Measurements from ENCODE around the gene TMTC2.
"Not testable (repeated sequence)": the region's sequence is repeated elsewhere in the genome, so short reads cannot be mapped to it uniquely, and the experiment has no call there.

DNA sequence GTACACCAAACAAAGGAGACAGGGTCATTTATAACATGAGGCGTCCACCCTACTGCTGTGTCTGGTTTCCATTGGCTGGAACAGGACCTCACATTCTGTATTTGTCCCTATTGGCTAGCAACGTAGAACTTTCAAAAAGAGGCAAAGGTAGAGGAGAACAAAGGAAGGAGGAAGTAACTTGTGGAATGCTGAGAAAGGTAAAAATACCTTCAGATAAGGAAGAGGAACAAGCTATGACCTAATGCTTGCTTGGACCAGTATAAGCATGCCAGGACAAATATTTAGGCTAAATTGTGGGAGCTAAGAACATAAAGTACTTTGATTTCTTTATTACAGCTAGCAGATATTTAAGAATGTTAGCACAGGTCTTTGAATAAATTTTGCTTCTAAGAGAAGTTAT lies 118.3 kb downstream of the TMTC2 start:
- TF ChIP-seq RAD21 (conservative IDR thresholded peaks at IDR 0.05); MXI1 (conservative IDR thresholded peaks at IDR 0.05; ENCODE audit: poor library complexity, severe bottlenecking); EZH2 (IDR thresholded peaks at IDR 0.05; ENCODE audit: borderline replicate concordance, insufficient read depth, low read length, poor library complexity, severe bottlenecking); TAF1 (IDR thresholded peaks at IDR 0.05; ENCODE audit: low read depth): not testable (repeated sequence)
- TF ChIP-seq, protein P1, sequence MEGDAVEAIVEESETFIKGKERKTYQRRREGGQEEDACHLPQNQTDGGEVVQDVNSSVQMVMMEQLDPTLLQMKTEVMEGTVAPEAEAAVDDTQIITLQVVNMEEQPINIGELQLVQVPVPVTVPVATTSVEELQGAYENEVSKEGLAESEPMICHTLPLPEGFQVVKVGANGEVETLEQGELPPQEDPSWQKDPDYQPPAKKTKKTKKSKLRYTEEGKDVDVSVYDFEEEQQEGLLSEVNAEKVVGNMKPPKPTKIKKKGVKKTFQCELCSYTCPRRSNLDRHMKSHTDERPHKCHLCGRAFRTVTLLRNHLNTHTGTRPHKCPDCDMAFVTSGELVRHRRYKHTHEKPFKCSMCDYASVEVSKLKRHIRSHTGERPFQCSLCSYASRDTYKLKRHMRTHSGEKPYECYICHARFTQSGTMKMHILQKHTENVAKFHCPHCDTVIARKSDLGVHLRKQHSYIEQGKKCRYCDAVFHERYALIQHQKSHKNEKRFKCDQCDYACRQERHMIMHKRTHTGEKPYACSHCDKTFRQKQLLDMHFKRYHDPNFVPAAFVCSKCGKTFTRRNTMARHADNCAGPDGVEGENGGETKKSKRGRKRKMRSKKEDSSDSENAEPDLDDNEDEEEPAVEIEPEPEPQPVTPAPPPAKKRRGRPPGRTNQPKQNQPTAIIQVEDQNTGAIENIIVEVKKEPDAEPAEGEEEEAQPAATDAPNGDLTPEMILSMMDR (IDR thresholded peaks at IDR 0.05; ENCODE audit: poor library complexity, severe bottlenecking) = not testable (repeated sequence)
